ENCODE data around the gene ESPN.

Gene ESPN

DNA sequence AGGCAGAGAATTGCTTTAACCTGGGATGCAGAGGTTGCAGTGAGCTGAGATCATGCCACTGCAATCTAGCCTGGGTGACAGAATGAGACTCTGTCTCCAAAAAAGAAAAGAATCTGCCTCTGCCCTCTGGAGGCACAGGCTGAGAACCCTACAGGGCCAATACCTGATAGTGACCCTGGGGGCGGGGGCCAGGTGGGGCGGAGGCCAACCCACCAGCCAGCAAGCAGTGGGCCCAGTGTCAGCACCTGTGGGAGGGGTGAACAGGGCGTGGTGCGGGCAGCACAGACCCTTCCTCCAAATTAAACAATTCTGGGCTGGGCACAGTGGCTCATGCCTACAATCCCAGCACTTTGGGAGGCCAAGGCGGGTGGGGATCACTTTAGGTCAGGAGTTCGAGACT is 85.9 kb downstream of the ESPN start:
- Histone ChIP-seq H3K27me3 (ENCODE audit: insufficient read depth, low read length, poor library complexity, severe bottlenecking) (no peaks in the 10 kb centered on the region), H3K4me2 (ENCODE audit: low read depth, low read length, poor library complexity, severe bottlenecking) (no peak overlapping the region), H3K4me3 (ENCODE audit: low read length, poor library complexity, severe bottlenecking) (no peak overlapping the region), H3K4me1 (ENCODE audit: insufficient read depth, low read length, poor library complexity, severe bottlenecking) (no peaks in the 10 kb centered on the region), H3K9me2 (replicated peaks; ENCODE audit: low read depth, low read length) (no peaks in the 10 kb centered on the region), H3K9me3 (ENCODE audit: insufficient read depth, low read depth, low read length) (no peaks in the 10 kb centered on the region), H3K9ac (ENCODE audit: low read depth, low read length, poor library complexity, severe bottlenecking) (no peak overlapping the region), H4K20me1 (ENCODE audit: insufficient read depth, low read length, poor library complexity, severe bottlenecking) (no peaks in the 10 kb centered on the region), H2AFZ (ENCODE audit: low read length) (no peak overlapping the region), H3K79me2 (ENCODE audit: insufficient read depth, low read length) (no peaks in the 10 kb centered on the region), H3K36me3 (ENCODE audit: insufficient read depth, low read length) (no peaks in the 10 kb centered on the region), H3F3A (ENCODE audit: low read depth) (no peaks in the 10 kb centered on the region)
- no peak for TF ChIP-seq EZH2phosphoT487 (IDR thresholded peaks at IDR 0.05; ENCODE audit: borderline replicate concordance)
- TF ChIP-seq, protein P1, sequence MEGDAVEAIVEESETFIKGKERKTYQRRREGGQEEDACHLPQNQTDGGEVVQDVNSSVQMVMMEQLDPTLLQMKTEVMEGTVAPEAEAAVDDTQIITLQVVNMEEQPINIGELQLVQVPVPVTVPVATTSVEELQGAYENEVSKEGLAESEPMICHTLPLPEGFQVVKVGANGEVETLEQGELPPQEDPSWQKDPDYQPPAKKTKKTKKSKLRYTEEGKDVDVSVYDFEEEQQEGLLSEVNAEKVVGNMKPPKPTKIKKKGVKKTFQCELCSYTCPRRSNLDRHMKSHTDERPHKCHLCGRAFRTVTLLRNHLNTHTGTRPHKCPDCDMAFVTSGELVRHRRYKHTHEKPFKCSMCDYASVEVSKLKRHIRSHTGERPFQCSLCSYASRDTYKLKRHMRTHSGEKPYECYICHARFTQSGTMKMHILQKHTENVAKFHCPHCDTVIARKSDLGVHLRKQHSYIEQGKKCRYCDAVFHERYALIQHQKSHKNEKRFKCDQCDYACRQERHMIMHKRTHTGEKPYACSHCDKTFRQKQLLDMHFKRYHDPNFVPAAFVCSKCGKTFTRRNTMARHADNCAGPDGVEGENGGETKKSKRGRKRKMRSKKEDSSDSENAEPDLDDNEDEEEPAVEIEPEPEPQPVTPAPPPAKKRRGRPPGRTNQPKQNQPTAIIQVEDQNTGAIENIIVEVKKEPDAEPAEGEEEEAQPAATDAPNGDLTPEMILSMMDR (conservative IDR thresholded peaks at IDR 0.05; ENCODE audit: low read length) = no peak

Data from Loucy (cell line).